Measurements from ENCODE around the gene SHH.

The SHH gene

DNA sequence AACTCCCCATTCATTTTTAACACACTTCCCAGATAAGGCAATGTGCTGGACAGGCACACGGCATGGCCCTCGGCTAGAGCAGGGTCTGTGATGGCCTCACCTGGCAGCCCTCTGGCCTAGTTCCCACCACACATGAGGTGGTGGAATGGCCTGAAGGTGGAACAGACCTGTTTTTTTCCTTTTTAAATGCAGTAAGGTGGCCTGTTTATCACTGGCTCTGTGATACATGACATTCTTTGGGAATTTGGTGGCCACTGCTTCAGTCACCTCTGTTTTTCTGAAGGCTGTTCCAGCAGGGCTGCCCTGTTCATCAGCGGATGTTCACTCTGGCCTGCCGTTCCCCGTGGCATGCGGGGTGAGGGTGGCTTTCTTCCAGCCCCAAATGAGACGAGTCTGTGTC is 36.6 kb downstream of the SHH start:
- no peak overlapping the region for H3K4me3 ChIP-seq (ENCODE audit: insufficient read depth, low read length, poor library complexity, severe bottlenecking)
- peaks cover 11% of the 10 kb centered on the region; the same call in 1 of the 2 replicates for H3K36me3 ChIP-seq (ENCODE audit: low read length)
- H4K20me1 ChIP-seq (ENCODE audit: low read depth, low read length), result no peaks in the 10 kb centered on the region; the same call in 1 of the 2 replicates

DNA sequence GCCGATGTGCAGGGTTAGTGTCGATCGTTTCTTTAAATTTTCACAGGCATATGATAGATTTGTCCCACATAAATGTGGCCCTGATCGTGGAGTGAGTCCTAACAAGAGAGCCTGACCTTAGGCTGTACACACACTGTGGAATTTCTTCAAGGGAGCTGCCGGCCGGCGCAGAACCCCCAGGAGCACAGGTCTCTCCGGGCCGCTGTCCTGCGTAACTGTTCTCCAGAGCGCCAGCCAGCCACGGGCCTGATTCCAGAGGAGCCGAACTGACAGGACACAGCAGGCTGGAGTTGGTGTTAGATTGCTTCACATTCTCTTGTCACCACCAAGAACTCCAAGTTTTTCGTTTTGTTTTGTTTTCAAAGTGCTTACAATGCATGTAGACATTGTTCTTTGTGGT is 37.3 kb downstream of the SHH start:
- Histone ChIP-seq H3K27me3 (ENCODE audit: low read length) (no peaks in the 10 kb centered on the region), H3K9me2 (replicated peaks; ENCODE audit: insufficient read depth, low read length) (no peaks in the 10 kb centered on the region), H2AFZ (ENCODE audit: low read depth, low read length, severe bottlenecking) (no peak overlapping the region), H3K4me3 (ENCODE audit: insufficient read depth, low read length, poor library complexity, severe bottlenecking) (no peak overlapping the region), H3K27ac (ENCODE audit: low read depth, low read length) (no peak overlapping the region), H3K4me2 (ENCODE audit: low read depth, low read length, poor library complexity, severe bottlenecking) (no peak overlapping the region), H3K9ac (ENCODE audit: low read length) (no peak overlapping the region), H3K79me2 (ENCODE audit: insufficient read depth, low read length) (peaks cover under 1% of the 10 kb centered on the region; the same call in 1 of the 2 replicates), H3K9me3 (ENCODE audit: insufficient read depth, low read length) (no peaks in the 10 kb centered on the region), H3K36me3 (ENCODE audit: low read length) (peaks cover 15% of the 10 kb centered on the region; the same call in 1 of the 2 replicates), H3F3A (ENCODE audit: insufficient read depth) (no peaks in the 10 kb centered on the region), H4K20me1 (ENCODE audit: low read depth, low read length) (no peaks in the 10 kb centered on the region; the same call in 1 of the 2 replicates)
- TF ChIP-seq, protein P1, sequence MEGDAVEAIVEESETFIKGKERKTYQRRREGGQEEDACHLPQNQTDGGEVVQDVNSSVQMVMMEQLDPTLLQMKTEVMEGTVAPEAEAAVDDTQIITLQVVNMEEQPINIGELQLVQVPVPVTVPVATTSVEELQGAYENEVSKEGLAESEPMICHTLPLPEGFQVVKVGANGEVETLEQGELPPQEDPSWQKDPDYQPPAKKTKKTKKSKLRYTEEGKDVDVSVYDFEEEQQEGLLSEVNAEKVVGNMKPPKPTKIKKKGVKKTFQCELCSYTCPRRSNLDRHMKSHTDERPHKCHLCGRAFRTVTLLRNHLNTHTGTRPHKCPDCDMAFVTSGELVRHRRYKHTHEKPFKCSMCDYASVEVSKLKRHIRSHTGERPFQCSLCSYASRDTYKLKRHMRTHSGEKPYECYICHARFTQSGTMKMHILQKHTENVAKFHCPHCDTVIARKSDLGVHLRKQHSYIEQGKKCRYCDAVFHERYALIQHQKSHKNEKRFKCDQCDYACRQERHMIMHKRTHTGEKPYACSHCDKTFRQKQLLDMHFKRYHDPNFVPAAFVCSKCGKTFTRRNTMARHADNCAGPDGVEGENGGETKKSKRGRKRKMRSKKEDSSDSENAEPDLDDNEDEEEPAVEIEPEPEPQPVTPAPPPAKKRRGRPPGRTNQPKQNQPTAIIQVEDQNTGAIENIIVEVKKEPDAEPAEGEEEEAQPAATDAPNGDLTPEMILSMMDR (IDR thresholded peaks at IDR 0.05; ENCODE audit: insufficient read depth, low read length, poor library complexity, severe bottlenecking), result no peak
- TF ChIP-seq EZH2phosphoT487 (conservative IDR thresholded peaks at IDR 0.05; ENCODE audit: low read length), result no peak

More for the DNA sequence above, 36.6 kb downstream of the SHH start:
- Histone ChIP-seq H3K27ac (ENCODE audit: low read depth, low read length) (no peak overlapping the region), H3F3A (ENCODE audit: insufficient read depth) (no peaks in the 10 kb centered on the region), H3K79me2 (ENCODE audit: insufficient read depth, low read length) (no peaks in the 10 kb centered on the region; the same call in 1 of the 2 replicates), H2AFZ (ENCODE audit: low read depth, low read length, severe bottlenecking) (no peak overlapping the region), H3K9me2 (replicated peaks; ENCODE audit: insufficient read depth, low read length) (no peaks in the 10 kb centered on the region), H3K4me2 (ENCODE audit: low read depth, low read length, poor library complexity, severe bottlenecking) (no peak overlapping the region), H3K9ac (ENCODE audit: low read length) (no peak overlapping the region), H3K9me3 (ENCODE audit: insufficient read depth, low read length) (no peaks in the 10 kb centered on the region), H3K27me3 (ENCODE audit: low read length) (no peaks in the 10 kb centered on the region)
- no peak for TF ChIP-seq EZH2phosphoT487 (conservative IDR thresholded peaks at IDR 0.05; ENCODE audit: low read length)
- TF ChIP-seq, protein P1 (IDR thresholded peaks at IDR 0.05; ENCODE audit: insufficient read depth, low read length, poor library complexity, severe bottlenecking), result no peak

DNA sequence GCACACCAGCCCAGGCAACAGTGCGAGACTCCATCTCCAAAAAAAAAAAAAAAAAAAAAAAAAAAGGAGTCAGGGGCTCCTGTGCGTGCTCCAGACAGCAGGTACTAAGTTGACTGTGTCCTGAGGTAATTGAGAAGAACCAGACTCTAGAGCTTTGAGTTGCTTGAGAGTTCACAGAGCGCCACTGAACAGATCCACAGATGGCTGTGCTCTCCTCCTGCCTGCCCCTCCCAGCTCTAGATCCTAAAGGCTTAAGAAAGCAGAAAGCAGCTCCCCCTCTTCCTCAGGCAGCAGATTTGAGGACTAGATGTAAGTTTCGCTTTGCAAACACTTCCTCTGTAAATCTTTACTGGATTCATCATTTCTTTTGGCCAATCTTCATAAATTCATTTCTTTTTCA is 38.7 kb downstream of the SHH start:
- no peak overlapping the region for H3K4me2 ChIP-seq (ENCODE audit: low read depth, low read length, poor library complexity, severe bottlenecking)
- H3K27ac ChIP-seq (ENCODE audit: low read depth, low read length), result no peak overlapping the region
- H3K4me3 ChIP-seq (ENCODE audit: insufficient read depth, low read length, poor library complexity, severe bottlenecking), result no peak overlapping the region
- H3K27me3 ChIP-seq (ENCODE audit: low read length), result no peaks in the 10 kb centered on the region
- H4K20me1 ChIP-seq (ENCODE audit: low read depth, low read length), result no peaks in the 10 kb centered on the region
- peaks cover 14% of the 10 kb centered on the region; the same call in 1 of the 2 replicates for H3K79me2 ChIP-seq (ENCODE audit: insufficient read depth, low read length)
- H3K9me2 ChIP-seq (replicated peaks; ENCODE audit: insufficient read depth, low read length), result no peaks in the 10 kb centered on the region
- peaks cover 26% of the 10 kb centered on the region; the same call in 1 of the 2 replicates for H3K36me3 ChIP-seq (ENCODE audit: low read length)
- no peak overlapping the region for H2AFZ ChIP-seq (ENCODE audit: low read depth, low read length, severe bottlenecking)
- TF ChIP-seq, protein P1 (IDR thresholded peaks at IDR 0.05; ENCODE audit: insufficient read depth, low read length, poor library complexity, severe bottlenecking), result no peak
- no peak for TF ChIP-seq EZH2phosphoT487 (conservative IDR thresholded peaks at IDR 0.05; ENCODE audit: low read length)
- no peaks in the 10 kb centered on the region for H3K9me3 ChIP-seq (ENCODE audit: insufficient read depth, low read length)
- H3F3A ChIP-seq (ENCODE audit: insufficient read depth), result no peaks in the 10 kb centered on the region
- H3K9ac ChIP-seq (ENCODE audit: low read length), result no peak overlapping the region
